Pancreas (tissue), 10 donors: Measurements from ENCODE around the gene TNFSF11. TPM values are rescaled to one million over a fixed set of nuclear protein-coding genes. Genes with fewer than 3 reads are reported as not detected.

Source experiments
- ATAC-seq, 4 donors: fragments of 200-7000 bp; cut with Tn5 transposase; one replicate each; pipeline versions ENCODE4 v1.8.0 to v1.9.1; 2020; ENCODE audit warnings: mild to moderate bottlenecking in 4 of 4, moderate library complexity in 4 of 4
- DNase-seq, 6 donors: peaks; one replicate each; pipeline ENCODE4 v3.0.0-alpha.2; 2020
- FAIRE-seq: peaks from 2 replicates; lab custom pipeline; 2012; peaks lifted over from hg19 to GRCh38; lab: Jason Lieb, UNC
- H3K27ac ChIP-seq, 4 donors: fragments of 200-600 bp; sonication (generic); 1 replicate in 3 of 4; 2 replicates in 1 of 4; pipeline versions ENCODE4 v1.5.0 to v1.8.0; 2020
- H3K27me3 ChIP-seq, 4 donors: fragments of 200-600 bp; one replicate each; pipeline ENCODE4 v1.8.0; 2021
- H3K36me3 ChIP-seq, 3 donors: fragments of 200-600 bp; sonication (generic) in 1 of 3; one replicate each; pipeline versions ENCODE4 v1.5.0 to v1.8.0; 2020 to 2021
- H3K4me1 ChIP-seq, 3 donors: fragments of 200-600 bp; one replicate each; pipeline ENCODE4 v1.8.0; 2021
- H3K4me3 ChIP-seq, 4 donors: fragments of 200-600 bp; sonication (generic) in 2 of 4; one replicate each; pipeline versions ENCODE4 v1.5.0 to v1.8.0; 2020 to 2021
- H3K9me3 ChIP-seq, 4 donors: fragments of 200-600 bp; one replicate each; pipeline ENCODE4 v1.8.0; 2021
- WGBS, 2 donors: extraction: QIAGEN DNeasy Blood & Tissue Kit; methylation state at CpG; one replicate each; pipeline ENCODE4 v1.1.7; 2013; 5-methylcytosine and 5-hydroxymethylcytosine counted together
- intact Hi-C, 3 donors: fragments of 100-400 bp; cut with DNase I; formaldehyde crosslinking; loops; one replicate each; pipeline versions ENCODE4 v1.11.1 to v1.14.2; 2022
- polyA plus RNA-seq, 2 donors: library from polyadenylated mRNA; stranded (reverse); fragments of 200-250 nt; gene quantifications; one replicate each; pipeline ENCODE4 v1.2.3, GENCODE V29; 2013
- total RNA-seq, 6 donors: library from RNA; stranded (reverse); fragmentation: NEBNext Ultra II Directional in 4 of 6; extraction: Animal tissue kit (Norgen Biotek cat#: 25700) in 4 of 6; gene quantifications; one replicate each; pipeline versions ENCODE4 v1.2.1 to v1.2.4, GENCODE V29; 2021 to 2023
- TF ChIP-seq, protein P1 (sequence below), 4 donors: fragments of 200-600 bp; sonication (generic) in 3 of 4; IDR thresholded peaks; one replicate each; pipeline versions ENCODE4 v1.5.0 to v1.8.0; 2021; ENCODE audit warnings: antibody characterized with exemption in 4 of 4
- donor health status: healthy with polysubstance abuse.
- donor health status: DM: no; HTN: no; CAD: no; lungs with moderate emphysema.
- donor health status: DM: no; HTN: no; CAD: no.
- donor health status: control.
- donor health status: control.
- donor health status: Bipolar disorder and iron deficiency.
- donor health status: DM: yes; HTN: yes; CAD: no.
- donor health status: DM: no; HTN: no; CAD: no.
- donor health status: DM: no; HTN: no; CAD: no.
- donor health status: DM: yes; HTN: yes; CAD: no.

TNFSF11 gene
- total and polyA plus RNA-seq, 8 donors: 0.11 to 1.1 (median 0.26) TPM; not detected in 3

DNA sequence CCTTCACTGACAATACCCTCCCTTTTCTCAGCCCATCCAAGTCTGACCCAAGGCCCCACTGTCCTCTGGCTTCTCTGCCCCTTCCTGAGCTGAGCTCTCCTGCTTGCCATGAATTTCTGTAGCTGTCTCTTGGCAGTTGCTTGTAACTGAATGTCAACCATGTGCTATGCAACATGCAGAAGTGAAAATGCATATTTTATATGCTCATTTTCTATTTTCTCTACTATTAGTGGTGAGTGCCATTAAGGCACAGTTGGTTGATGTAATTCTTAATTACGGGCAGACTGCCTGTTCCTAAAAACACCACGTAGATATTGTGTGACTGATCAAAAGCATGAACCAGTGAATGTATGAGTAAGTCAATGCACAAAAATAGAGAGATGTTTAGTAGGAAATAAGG is 29.6 kb downstream of the TNFSF11 start:
- ATAC-seq (no peak), FAIRE-seq (no peak), DNase-seq (no peak)
- TF ChIP-seq, protein P1, sequence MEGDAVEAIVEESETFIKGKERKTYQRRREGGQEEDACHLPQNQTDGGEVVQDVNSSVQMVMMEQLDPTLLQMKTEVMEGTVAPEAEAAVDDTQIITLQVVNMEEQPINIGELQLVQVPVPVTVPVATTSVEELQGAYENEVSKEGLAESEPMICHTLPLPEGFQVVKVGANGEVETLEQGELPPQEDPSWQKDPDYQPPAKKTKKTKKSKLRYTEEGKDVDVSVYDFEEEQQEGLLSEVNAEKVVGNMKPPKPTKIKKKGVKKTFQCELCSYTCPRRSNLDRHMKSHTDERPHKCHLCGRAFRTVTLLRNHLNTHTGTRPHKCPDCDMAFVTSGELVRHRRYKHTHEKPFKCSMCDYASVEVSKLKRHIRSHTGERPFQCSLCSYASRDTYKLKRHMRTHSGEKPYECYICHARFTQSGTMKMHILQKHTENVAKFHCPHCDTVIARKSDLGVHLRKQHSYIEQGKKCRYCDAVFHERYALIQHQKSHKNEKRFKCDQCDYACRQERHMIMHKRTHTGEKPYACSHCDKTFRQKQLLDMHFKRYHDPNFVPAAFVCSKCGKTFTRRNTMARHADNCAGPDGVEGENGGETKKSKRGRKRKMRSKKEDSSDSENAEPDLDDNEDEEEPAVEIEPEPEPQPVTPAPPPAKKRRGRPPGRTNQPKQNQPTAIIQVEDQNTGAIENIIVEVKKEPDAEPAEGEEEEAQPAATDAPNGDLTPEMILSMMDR (IDR thresholded peaks at IDR 0.05): no peak
- Histone ChIP-seq H3K27me3 (no peaks in the 10 kb centered on the region), H3K36me3 (no peaks in the 10 kb centered on the region), H3K9me3 (no peaks in the 10 kb centered on the region), H3K4me1 (peaks cover 0 to 5% (median 0%) of the 10 kb centered on the region in 3 donors), H3K4me3 (no peak overlapping the region), H3K27ac (no peak overlapping the region)
- intact Hi-C loops: no loop called here
- WGBS, 2 donors: 87 to 93% methylated on average over 2 of the region's 2 CpGs

DNA sequence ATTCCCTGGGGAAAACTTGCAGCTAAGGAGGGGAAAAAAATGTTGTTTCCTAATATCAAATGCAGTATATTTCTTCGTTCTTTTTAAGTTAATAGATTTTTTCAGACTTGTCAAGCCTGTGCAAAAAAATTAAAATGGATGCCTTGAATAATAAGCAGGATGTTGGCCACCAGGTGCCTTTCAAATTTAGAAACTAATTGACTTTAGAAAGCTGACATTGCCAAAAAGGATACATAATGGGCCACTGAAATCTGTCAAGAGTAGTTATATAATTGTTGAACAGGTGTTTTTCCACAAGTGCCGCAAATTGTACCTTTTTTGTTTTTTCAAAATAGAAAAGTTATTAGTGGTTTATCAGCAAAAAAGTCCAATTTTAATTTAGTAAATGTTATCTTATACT is 33.6 kb downstream of the TNFSF11 start:
- TF ChIP-seq, protein P1 (IDR thresholded peaks at IDR 0.05): no peak
- WGBS, 2 donors: 69 to 77% methylated on average over 2 of the region's 2 CpGs

GRCh38 chr13:42610649-42611048 is 36.7 kb downstream of the TNFSF11 start:
- ATAC-seq (no peak), DNase-seq (no peak), FAIRE-seq (no peak)
- H3K27ac ChIP-seq: no peak overlapping the region
- H3K36me3 ChIP-seq: no peaks in the 10 kb centered on the region
- 72 to 80% methylated on average over 2 of the region's 2 CpGs for WGBS, 2 donors
- H3K4me3 ChIP-seq: no peak overlapping the region
- TF ChIP-seq, protein P1 (IDR thresholded peaks at IDR 0.05): no peak
- no peaks in the 10 kb centered on the region for H3K4me1 ChIP-seq
- H3K27me3 ChIP-seq: no peaks in the 10 kb centered on the region
- no peaks in the 10 kb centered on the region for H3K9me3 ChIP-seq
- intact Hi-C loops: no loop called here

More for the DNA sequence above, 33.6 kb downstream of the TNFSF11 start:
- H3K27ac ChIP-seq: no peak overlapping the region
- no peaks in the 10 kb centered on the region for H3K9me3 ChIP-seq
- peaks cover 0 to 3% (median 0%) of the 10 kb centered on the region in 3 donors for H3K4me1 ChIP-seq
- H3K4me3 ChIP-seq: no peak overlapping the region
- DNase-seq: no peak
- H3K27me3 ChIP-seq: no peaks in the 10 kb centered on the region
- intact Hi-C loops: no loop called here
- FAIRE-seq: no peak
- H3K36me3 ChIP-seq: no peaks in the 10 kb centered on the region
- ATAC-seq: no peak

GRCh38 chr13:42611086-42611779 is 37.3 kb downstream of the TNFSF11 start:
- no peaks in the 10 kb centered on the region for H3K36me3 ChIP-seq
- no peak for ATAC-seq

More at GRCh38 chr13:42611086-42611779, 37.3 kb downstream of the TNFSF11 start:
- H3K4me1 ChIP-seq: no peaks in the 10 kb centered on the region
- FAIRE-seq (no peak), DNase-seq (no peak)
- intact Hi-C loops: no loop called here
- no peak overlapping the region for H3K27ac ChIP-seq
- TF ChIP-seq, protein P1 (IDR thresholded peaks at IDR 0.05): no peak
- 35 to 47% methylated on average over 2 of the region's 2 CpGs for WGBS, 2 donors
- no peak overlapping the region for H3K4me3 ChIP-seq
- no peaks in the 10 kb centered on the region for H3K9me3 ChIP-seq
- no peaks in the 10 kb centered on the region for H3K27me3 ChIP-seq
